K562 (cell line): ENCODE results near the gene LYSMD4. TPM values are rescaled to one million over a fixed set of nuclear protein-coding genes. Genes with fewer than 3 reads are reported as not detected.

Experiments
- COPS2 ChIP-seq: fragments of 450-650 bp; conservative IDR thresholded peaks from 2 replicates; pipeline ENCODE4 v1.6.1; 2016; ENCODE audit warnings: mild to moderate bottlenecking, moderate library complexity
- HDAC6 ChIP-seq: IDR thresholded peaks from 2 replicates; pipeline ENCODE4 v1.6.1; 2012; ENCODE audit warnings: low read depth, mild to moderate bottlenecking, control low read depth, inconsistent platforms, low read length, moderate library complexity
- RBM17 ChIP-seq: fragments of 200-400 bp; formaldehyde crosslinking; IDR thresholded peaks from 2 replicates; pipeline ENCODE4 v1.6.1; 2017; ENCODE audit warnings: low read depth, mild to moderate bottlenecking, low read length, borderline replicate concordance
- SMC3 ChIP-seq: conservative IDR thresholded peaks from 2 replicates; pipeline ENCODE4 v1.6.1; 2011; ENCODE audit warnings: low read depth, low read length, improper control_type of control experiment; ENCODE audit not compliant: insufficient read depth
- SREBF2 ChIP-seq: sonication (generic); formaldehyde crosslinking; IDR thresholded peaks from 2 replicates; pipeline ENCODE4 v1.4.0; 2020; ENCODE audit warnings: mild to moderate bottlenecking, missing genetic modification reagents
- TAF15 ChIP-seq: fragments of 200-400 bp; formaldehyde crosslinking; IDR thresholded peaks from 2 replicates; pipeline ENCODE4 v1.6.1; 2017; ENCODE audit warnings: mild to moderate bottlenecking, low read depth, low read length, moderate library complexity
- TCF7 ChIP-seq: sonication (generic); IDR thresholded peaks from 2 replicates; pipeline ENCODE4 v1.6.1; 2016; ENCODE audit warnings: antibody characterized with exemption, borderline replicate concordance
- ZNF668 ChIP-seq: fragments of 250-450 bp; sonication (Bioruptor Pico); IDR thresholded peaks from 2 replicates; pipeline ENCODE4 v1.8.0; 2022; ENCODE audit warnings: mild to moderate bottlenecking, inconsistent platforms
- ZNF717 ChIP-seq: fragments of 250-450 bp; sonication (Bioruptor Pico); IDR thresholded peaks from 2 replicates; pipeline ENCODE4 v1.5.0; 2021
- polyA plus RNA-seq, 8 experiments: library from polyadenylated mRNA; depleted of rRNA in 4 of 8; stranded (reverse) in 5 of 8; unstranded in 3 of 8; fragments of >200 nt; fragmentation: Nextera tagmentation in 2 of 8; fragmentation: Illumina TruSeq in 1 of 8; extraction: Ambion mirVana in 2 of 8; extraction: Trizol in 1 of 8; gene quantifications; 2 replicates each; pipeline versions ENCODE4 v1.2.1 to v1.2.3, GENCODE V29; 2011 to 2014; ENCODE audit warnings: inconsistent platforms in 1 of 8, missing spikeins in 1 of 8
- total RNA-seq, 7 experiments: library from RNA; depleted of rRNA in 6 of 7; stranded (reverse); fragments of >200 nt in 6 of 7; fragmentation: Illumina TruSeq in 2 of 7; extraction: Trizol in 2 of 7; gene quantifications; 2 replicates each; pipeline versions ENCODE4 v1.2.1 to v1.2.3, GENCODE V29; 2011 to 2021; ENCODE audit warnings: low replicate concordance in 1 of 7
- TF ChIP-seq, protein P1 (sequence below): fragments of 450-650 bp; IDR thresholded peaks from 2 replicates; pipeline ENCODE4 v1.6.1; 2016; ENCODE audit warnings: mild to moderate bottlenecking, moderate library complexity

LYSMD4 gene
- total and polyA plus RNA-seq, 9 of the 15 experiments (the other 6 are each of a cell fraction or from before 2014, with no cell fraction given), result 0.46 to 3.1 (median 2.0) TPM

DNA sequence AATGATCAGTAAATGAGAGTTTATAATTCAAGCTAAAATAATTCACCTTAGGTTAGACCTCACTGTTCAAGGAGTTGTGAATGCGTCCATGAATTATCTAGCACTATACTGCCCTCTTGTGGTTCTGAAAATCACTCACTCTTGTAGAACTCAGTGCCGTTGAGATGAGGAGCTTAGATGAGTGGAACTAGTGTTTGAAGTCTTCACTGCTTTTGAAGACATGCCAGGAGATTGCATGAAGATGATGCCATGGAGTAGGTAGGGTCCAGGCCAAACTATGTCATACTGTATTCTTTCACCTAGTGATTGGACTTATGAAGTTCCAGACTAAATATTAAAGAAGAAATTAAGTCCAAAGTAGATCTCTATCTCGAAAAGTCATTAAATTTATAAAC lies 28.8 kb downstream of the LYSMD4 start (continued):
- TF ChIP-seq, protein P1, sequence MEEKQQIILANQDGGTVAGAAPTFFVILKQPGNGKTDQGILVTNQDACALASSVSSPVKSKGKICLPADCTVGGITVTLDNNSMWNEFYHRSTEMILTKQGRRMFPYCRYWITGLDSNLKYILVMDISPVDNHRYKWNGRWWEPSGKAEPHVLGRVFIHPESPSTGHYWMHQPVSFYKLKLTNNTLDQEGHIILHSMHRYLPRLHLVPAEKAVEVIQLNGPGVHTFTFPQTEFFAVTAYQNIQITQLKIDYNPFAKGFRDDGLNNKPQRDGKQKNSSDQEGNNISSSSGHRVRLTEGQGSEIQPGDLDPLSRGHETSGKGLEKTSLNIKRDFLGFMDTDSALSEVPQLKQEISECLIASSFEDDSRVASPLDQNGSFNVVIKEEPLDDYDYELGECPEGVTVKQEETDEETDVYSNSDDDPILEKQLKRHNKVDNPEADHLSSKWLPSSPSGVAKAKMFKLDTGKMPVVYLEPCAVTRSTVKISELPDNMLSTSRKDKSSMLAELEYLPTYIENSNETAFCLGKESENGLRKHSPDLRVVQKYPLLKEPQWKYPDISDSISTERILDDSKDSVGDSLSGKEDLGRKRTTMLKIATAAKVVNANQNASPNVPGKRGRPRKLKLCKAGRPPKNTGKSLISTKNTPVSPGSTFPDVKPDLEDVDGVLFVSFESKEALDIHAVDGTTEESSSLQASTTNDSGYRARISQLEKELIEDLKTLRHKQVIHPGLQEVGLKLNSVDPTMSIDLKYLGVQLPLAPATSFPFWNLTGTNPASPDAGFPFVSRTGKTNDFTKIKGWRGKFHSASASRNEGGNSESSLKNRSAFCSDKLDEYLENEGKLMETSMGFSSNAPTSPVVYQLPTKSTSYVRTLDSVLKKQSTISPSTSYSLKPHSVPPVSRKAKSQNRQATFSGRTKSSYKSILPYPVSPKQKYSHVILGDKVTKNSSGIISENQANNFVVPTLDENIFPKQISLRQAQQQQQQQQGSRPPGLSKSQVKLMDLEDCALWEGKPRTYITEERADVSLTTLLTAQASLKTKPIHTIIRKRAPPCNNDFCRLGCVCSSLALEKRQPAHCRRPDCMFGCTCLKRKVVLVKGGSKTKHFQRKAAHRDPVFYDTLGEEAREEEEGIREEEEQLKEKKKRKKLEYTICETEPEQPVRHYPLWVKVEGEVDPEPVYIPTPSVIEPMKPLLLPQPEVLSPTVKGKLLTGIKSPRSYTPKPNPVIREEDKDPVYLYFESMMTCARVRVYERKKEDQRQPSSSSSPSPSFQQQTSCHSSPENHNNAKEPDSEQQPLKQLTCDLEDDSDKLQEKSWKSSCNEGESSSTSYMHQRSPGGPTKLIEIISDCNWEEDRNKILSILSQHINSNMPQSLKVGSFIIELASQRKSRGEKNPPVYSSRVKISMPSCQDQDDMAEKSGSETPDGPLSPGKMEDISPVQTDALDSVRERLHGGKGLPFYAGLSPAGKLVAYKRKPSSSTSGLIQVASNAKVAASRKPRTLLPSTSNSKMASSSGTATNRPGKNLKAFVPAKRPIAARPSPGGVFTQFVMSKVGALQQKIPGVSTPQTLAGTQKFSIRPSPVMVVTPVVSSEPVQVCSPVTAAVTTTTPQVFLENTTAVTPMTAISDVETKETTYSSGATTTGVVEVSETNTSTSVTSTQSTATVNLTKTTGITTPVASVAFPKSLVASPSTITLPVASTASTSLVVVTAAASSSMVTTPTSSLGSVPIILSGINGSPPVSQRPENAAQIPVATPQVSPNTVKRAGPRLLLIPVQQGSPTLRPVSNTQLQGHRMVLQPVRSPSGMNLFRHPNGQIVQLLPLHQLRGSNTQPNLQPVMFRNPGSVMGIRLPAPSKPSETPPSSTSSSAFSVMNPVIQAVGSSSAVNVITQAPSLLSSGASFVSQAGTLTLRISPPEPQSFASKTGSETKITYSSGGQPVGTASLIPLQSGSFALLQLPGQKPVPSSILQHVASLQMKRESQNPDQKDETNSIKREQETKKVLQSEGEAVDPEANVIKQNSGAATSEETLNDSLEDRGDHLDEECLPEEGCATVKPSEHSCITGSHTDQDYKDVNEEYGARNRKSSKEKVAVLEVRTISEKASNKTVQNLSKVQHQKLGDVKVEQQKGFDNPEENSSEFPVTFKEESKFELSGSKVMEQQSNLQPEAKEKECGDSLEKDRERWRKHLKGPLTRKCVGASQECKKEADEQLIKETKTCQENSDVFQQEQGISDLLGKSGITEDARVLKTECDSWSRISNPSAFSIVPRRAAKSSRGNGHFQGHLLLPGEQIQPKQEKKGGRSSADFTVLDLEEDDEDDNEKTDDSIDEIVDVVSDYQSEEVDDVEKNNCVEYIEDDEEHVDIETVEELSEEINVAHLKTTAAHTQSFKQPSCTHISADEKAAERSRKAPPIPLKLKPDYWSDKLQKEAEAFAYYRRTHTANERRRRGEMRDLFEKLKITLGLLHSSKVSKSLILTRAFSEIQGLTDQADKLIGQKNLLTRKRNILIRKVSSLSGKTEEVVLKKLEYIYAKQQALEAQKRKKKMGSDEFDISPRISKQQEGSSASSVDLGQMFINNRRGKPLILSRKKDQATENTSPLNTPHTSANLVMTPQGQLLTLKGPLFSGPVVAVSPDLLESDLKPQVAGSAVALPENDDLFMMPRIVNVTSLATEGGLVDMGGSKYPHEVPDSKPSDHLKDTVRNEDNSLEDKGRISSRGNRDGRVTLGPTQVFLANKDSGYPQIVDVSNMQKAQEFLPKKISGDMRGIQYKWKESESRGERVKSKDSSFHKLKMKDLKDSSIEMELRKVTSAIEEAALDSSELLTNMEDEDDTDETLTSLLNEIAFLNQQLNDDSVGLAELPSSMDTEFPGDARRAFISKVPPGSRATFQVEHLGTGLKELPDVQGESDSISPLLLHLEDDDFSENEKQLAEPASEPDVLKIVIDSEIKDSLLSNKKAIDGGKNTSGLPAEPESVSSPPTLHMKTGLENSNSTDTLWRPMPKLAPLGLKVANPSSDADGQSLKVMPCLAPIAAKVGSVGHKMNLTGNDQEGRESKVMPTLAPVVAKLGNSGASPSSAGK, result 0 out of 2 replicates have a peak, but pooled peaks have one; percentile 24
- no peak for TF ChIP-seq SREBF2 (CRISPR knock-in tag)
- TF ChIP-seq RBM17, result no peak
- no peak for TF ChIP-seq HDAC6
- no peak for TF ChIP-seq TCF7
- TF ChIP-seq ZNF668 (CRISPR knock-in tag), result no peak
- TF ChIP-seq SMC3, result peak; percentile 59
- no peak for TF ChIP-seq TAF15
- no peak for TF ChIP-seq COPS2
- TF ChIP-seq ZNF717 (CRISPR knock-in tag), result no peak
- TF ChIP-seq, all 486 proteins: peak for 8
